GM23248 (cell line): Measurements from ENCODE around the gene SMURF2.

ENCODE experiments used
- EZH2 ChIP-seq: fragments of 200-600 bp; sonication (generic); IDR thresholded peaks from 2 replicates; pipeline ENCODE4 v1.6.1; 2018; ENCODE audit warnings: antibody characterized with exemption, mild to moderate bottlenecking; ENCODE audit not compliant: insufficient read depth, poor library complexity, severe bottlenecking
- EZH2phosphoT487 ChIP-seq: fragments of 200-600 bp; sonication (generic); IDR thresholded peaks from 2 replicates; pipeline ENCODE4 v1.6.1; 2018; ENCODE audit warnings: antibody characterized with exemption, moderate library complexity, mild to moderate bottlenecking, low read depth; ENCODE audit not compliant: insufficient read depth

DNA sequence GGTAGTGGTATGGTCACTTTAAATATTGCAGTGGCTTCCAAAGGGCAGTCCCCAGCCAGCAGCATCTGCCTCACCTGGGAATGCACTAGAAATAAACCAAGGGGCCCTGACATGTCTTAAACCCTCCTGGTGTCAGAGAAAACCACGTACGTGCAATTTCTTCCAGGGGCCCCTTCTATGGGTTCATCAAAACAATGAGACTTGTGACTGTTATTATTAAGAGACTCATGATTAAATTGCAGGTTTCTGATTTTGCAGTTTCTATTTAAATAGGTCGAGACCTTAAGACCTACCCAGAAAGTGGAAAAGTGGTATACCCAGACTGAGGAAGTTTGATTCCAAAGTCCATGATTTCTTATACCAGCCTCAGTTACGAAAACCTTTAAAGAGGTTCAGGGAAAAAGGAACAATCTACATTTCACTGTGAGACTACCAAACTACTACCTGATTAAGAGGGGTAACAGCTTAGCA lies 164.5 kb downstream of the SMURF2 start:
- no peak for TF ChIP-seq EZH2
- no peak for TF ChIP-seq EZH2phosphoT487
